Aorta (tissue), 5 donors: ENCODE data around the gene ALDH6A1. TPM values are rescaled to one million over a fixed set of nuclear protein-coding genes. Genes with fewer than 3 reads are reported as not detected.
A peak's percentile ranks its signal among the peaks of the same experiment; 100 is the strongest.

Source experiments
- ATAC-seq: fragments of 200-7000 bp; cut with Tn5 transposase; one replicate; pipeline ENCODE4 v1.9.1; 2022; ENCODE audit warnings: moderate library complexity; ENCODE audit not compliant: low FRiP score
- DNase-seq, 2 donors: peaks; one replicate each; pipeline ENCODE4 v3.0.0-alpha.2; 2020
- H3K27ac ChIP-seq, 2 donors: one replicate each; pipeline ENCODE4 v1.5.1; 2013; ENCODE audit warnings: low read length in 2 of 2, mild to moderate bottlenecking in 2 of 2, moderate library complexity in 2 of 2, control low read depth in 1 of 2, inconsistent platforms in 1 of 2, low read depth in 1 of 2
- H3K27me3 ChIP-seq, 2 donors: one replicate each; pipeline ENCODE4 v1.6.1; 2013; ENCODE audit warnings: control low read depth in 1 of 2, low read length in 1 of 2, mild to moderate bottlenecking in 1 of 2, moderate library complexity in 1 of 2; ENCODE audit not compliant: insufficient read depth in 2 of 2, control insufficient read depth in 1 of 2
- H3K36me3 ChIP-seq, 2 donors: one replicate each; pipeline ENCODE4 v1.6.1; 2013; ENCODE audit warnings: control low read depth in 1 of 2, low read length in 1 of 2, mild to moderate bottlenecking in 1 of 2; ENCODE audit not compliant: insufficient read depth in 2 of 2, control insufficient read depth in 1 of 2
- H3K4me1 ChIP-seq, 2 donors: one replicate each; pipeline ENCODE4 v1.6.1; 2013; ENCODE audit warnings: low read length in 2 of 2, control low read depth in 1 of 2, mild to moderate bottlenecking in 1 of 2, moderate library complexity in 1 of 2; ENCODE audit not compliant: insufficient read depth in 2 of 2, control insufficient read depth in 1 of 2
- H3K4me3 ChIP-seq, 2 donors: one replicate each; pipeline ENCODE4 v1.5.1; 2013; ENCODE audit warnings: low read length in 2 of 2, control low read depth in 1 of 2, mild to moderate bottlenecking in 1 of 2
- H3K9me3 ChIP-seq: one replicate; pipeline ENCODE4 v1.6.1; 2013; ENCODE audit warnings: mild to moderate bottlenecking, low read length; ENCODE audit not compliant: control insufficient read depth
- WGBS, 2 donors: extraction: QIAGEN DNeasy Blood & Tissue Kit; methylation state at CpG; one replicate each; pipeline ENCODE4 v1.1.7; 2013; 5-methylcytosine and 5-hydroxymethylcytosine counted together
- intact Hi-C, 2 donors: fragments of 100-400 bp; cut with DNase I; formaldehyde crosslinking; loops; one replicate each; pipeline versions ENCODE4 v1.14.2 to v1.15.0; 2022
- polyA plus RNA-seq, 2 donors: library from polyadenylated mRNA; stranded (reverse); fragments of 200-250 nt; gene quantifications; one replicate each; pipeline ENCODE4 v1.2.3, GENCODE V29; 2013
- total RNA-seq, 2 donors: library from RNA; stranded (reverse); fragmentation: NEBNext Ultra II Directional; extraction: Animal tissue kit (Norgen Biotek cat#: 25700); gene quantifications; one replicate each; pipeline ENCODE4 v1.2.1, GENCODE V29; 2021
- donor health status: healthy with polysubstance abuse.
- donor health status: Bipolar disorder and iron deficiency.
- donor health status: DM: no; HTN: no; CAD: no.
- donor health status: DM: no; HTN: no; CAD: no.
- donor health status: DM: yes; HTN: yes; CAD: no.

ALDH6A1 gene
- total and polyA plus RNA-seq, 4 donors: 10.7 to 33.6 (median 21.1) TPM

GRCh38 chr14:74089251-74090020 is 5.2 kb upstream of the ALDH6A1 start:
- H3K4me3 ChIP-seq: no peak overlapping the region
- H3K27me3 ChIP-seq: no peaks in the 10 kb centered on the region
- no peak for DNase-seq
- H3K36me3 ChIP-seq: no peaks in the 10 kb centered on the region
- no peaks in the 10 kb centered on the region for H3K9me3 ChIP-seq
- no peak overlapping the region for H3K27ac ChIP-seq
- intact Hi-C loops: no loop called here
- no peaks in the 10 kb centered on the region for H3K4me1 ChIP-seq
- WGBS, 2 donors: 91 to 96% methylated on average over 8 of the region's 8 CpGs
- ATAC-seq: no peak

- Histone ChIP-seq H3K27ac (no peak overlapping the region), H3K9me3 (no peaks in the 10 kb centered on the region), H3K36me3 (no peaks in the 10 kb centered on the region), H3K4me3 (peak overlapping the region in 1 of 2 donors; percentile 49), H3K27me3 (no peaks in the 10 kb centered on the region), H3K4me1 (no peaks in the 10 kb centered on the region)
- WGBS, 2 donors: 86 to 98% methylated on average over 1 of the region's 1 CpG
- DNase-seq (no peak), ATAC-seq (no peak)
- intact Hi-C loops: no loop called here
These were observed 1.6 kb upstream of the ALDH6A1 start for GRCh38 chr14:74085828-74086227.

- H3K4me1 ChIP-seq: no peaks in the 10 kb centered on the region
- H3K9me3 ChIP-seq: no peaks in the 10 kb centered on the region
- H3K36me3 ChIP-seq: no peaks in the 10 kb centered on the region
- H3K27ac ChIP-seq: peak overlapping the region in 1 of 2 donors; percentile 7
- DNase-seq: no peak
- intact Hi-C loops: no loop called here
- ATAC-seq: peak; percentile 10
- 0% methylated on average over 26 of the region's 26 CpGs for WGBS, 2 donors
- H3K27me3 ChIP-seq: no peaks in the 10 kb centered on the region
- H3K4me3 ChIP-seq: peak overlapping the region; percentile 49 to 62
These were observed 889 bp upstream of the ALDH6A1 start for GRCh38 chr14:74085047-74085637.

GRCh38 chr14:74083784-74084276 is 423 bp downstream of the ALDH6A1 start:
- 0 to 1% methylated on average over 13 to 15 of the region's 15 CpGs for WGBS, 2 donors
- peak overlapping the region; percentile 20 to 42 for H3K27ac ChIP-seq
- no peaks in the 10 kb centered on the region for H3K27me3 ChIP-seq
- H3K4me1 ChIP-seq: no peaks in the 10 kb centered on the region
- peak; percentile 52 for ATAC-seq
- H3K4me3 ChIP-seq: peak overlapping the region; percentile 11 to 60
- H3K36me3 ChIP-seq: no peaks in the 10 kb centered on the region
- intact Hi-C loops: no loop called here
- DNase-seq: no peak
- no peaks in the 10 kb centered on the region for H3K9me3 ChIP-seq

GRCh38 chr14:74083161-74083560 is 1.1 kb downstream of the ALDH6A1 start:
- DNase-seq: no peak
- no peaks in the 10 kb centered on the region for H3K9me3 ChIP-seq
- no peak for ATAC-seq
- intact Hi-C loops: no loop called here
- peak overlapping the region; percentile 15 to 60 for H3K4me3 ChIP-seq
- WGBS, 2 donors: 83 to 84% methylated on average over 3 of the region's 3 CpGs
- H3K36me3 ChIP-seq: no peaks in the 10 kb centered on the region
- peak overlapping the region in 1 of 2 donors; percentile 39 for H3K27ac ChIP-seq
- no peaks in the 10 kb centered on the region for H3K27me3 ChIP-seq
- H3K4me1 ChIP-seq: no peaks in the 10 kb centered on the region

GRCh38 chr14:74081491-74081890 is 2.8 kb downstream of the ALDH6A1 start:
- intact Hi-C loops: no loop called here
- 94 to 96% methylated on average over 3 of the region's 3 CpGs for WGBS, 2 donors
- no peak overlapping the region for H3K27ac ChIP-seq

GRCh38 chr14:74080820-74081460 is 3.3 kb downstream of the ALDH6A1 start:
- intact Hi-C loops: no loop called here
- no peak overlapping the region for H3K4me3 ChIP-seq
- no peak for DNase-seq
- H3K9me3 ChIP-seq: no peaks in the 10 kb centered on the region
- ATAC-seq: no peak
- no peaks in the 10 kb centered on the region for H3K4me1 ChIP-seq
- no peaks in the 10 kb centered on the region for H3K36me3 ChIP-seq
- H3K27me3 ChIP-seq: no peaks in the 10 kb centered on the region
- H3K27ac ChIP-seq: no peak overlapping the region
- WGBS, 2 donors: 65 to 69% methylated on average over 4 of the region's 4 CpGs

More at GRCh38 chr14:74081491-74081890, 2.8 kb downstream of the ALDH6A1 start:
- ATAC-seq (no peak), DNase-seq (no peak)
- H3K4me3 ChIP-seq: no peak overlapping the region
- no peaks in the 10 kb centered on the region for H3K27me3 ChIP-seq
- H3K4me1 ChIP-seq: no peaks in the 10 kb centered on the region
- H3K36me3 ChIP-seq: no peaks in the 10 kb centered on the region
- H3K9me3 ChIP-seq: no peaks in the 10 kb centered on the region

- no peaks in the 10 kb centered on the region for H3K36me3 ChIP-seq
- no peaks in the 10 kb centered on the region for H3K4me1 ChIP-seq
- H3K27me3 ChIP-seq: no peaks in the 10 kb centered on the region
- intact Hi-C loops: no loop called here
- DNase-seq (no peak), ATAC-seq (no peak)
- no peak overlapping the region for H3K4me3 ChIP-seq
- H3K9me3 ChIP-seq: no peaks in the 10 kb centered on the region
- H3K27ac ChIP-seq: no peak overlapping the region
- WGBS, 2 donors: 89 to 93% methylated on average over 1 of the region's 1 CpG
These were observed 6.9 kb downstream of the ALDH6A1 start for GRCh38 chr14:74077401-74077800.
